Measurements from ENCODE around the gene PLEKHA5.

- TF ChIP-seq CTCF (IDR thresholded peaks at IDR 0.05; ENCODE audit: low read length) (no peak), EZH2 (IDR thresholded peaks at IDR 0.05; ENCODE audit: borderline replicate concordance, low read length) (no peak)
These were observed 35.9 kb downstream of the PLEKHA5 start for GRCh38 chr12:19165451-19165850.

All from OCI-LY1 (cell line).